OCI-LY3 (cell line): Measurements from ENCODE around the gene SEC16A.

Source experiments
- CTCF ChIP-seq: fragments of 200-600, 300-600 bp; sonication (generic); IDR thresholded peaks from 2 replicates; pipeline ENCODE4 v1.5.1; 2014; ENCODE audit warnings: antibody characterized with exemption, low read length, low read depth
- EZH2phosphoT487 ChIP-seq: fragments of 200-600 bp; shearing (Covaris generic); IDR thresholded peaks from 2 replicates; pipeline ENCODE4 v1.6.1; 2018; ENCODE audit warnings: antibody characterized with exemption, mixed run types, low read depth

- no peak for TF ChIP-seq CTCF
- no peak for TF ChIP-seq EZH2phosphoT487
These were observed 29.1 kb upstream of the SEC16A start for GRCh38 chr9:136511670-136512592.
